PC-9 (cell line): ENCODE measurements around the gene BTBD1. TPM values are rescaled to one million over a fixed set of nuclear protein-coding genes. Genes with fewer than 3 reads are reported as not detected.

Source experiments
- BruUV-seq: library from RNA; stranded (reverse); fragments of 400-500 nt; replicated peaks from 2 replicates; lab custom pipeline; 2021; lab: Mats Ljungman, UMichigan
- CTCF ChIA-PET: fragments of 300-600 bp; sonication (Branson Sonifier 250); formaldehyde crosslinking; loops from one replicate; lab custom pipeline; 2022; ENCODE audit warnings: antibody characterized with exemption; lab: Charles Lee
- POLR2A ChIA-PET: fragments of 300-600 bp; sonication (Branson Sonifier 250); formaldehyde crosslinking; loops from one replicate; lab custom pipeline; 2022; ENCODE audit warnings: antibody characterized with exemption; ENCODE audit not compliant: unreplicated experiment; lab: Charles Lee
- DNase-seq, 2 experiments: peaks; one replicate each; pipeline versions ENCODE4 v3.0.0 to v3.0.0-alpha.2; 2015 to 2022; ENCODE audit warnings: mixed read lengths in 1 of 2
- H2AFZ ChIP-seq: fragments of 200-600 bp; sonication (generic); 2 replicates; pipeline ENCODE4 v1.8.1; 2017; ENCODE audit warnings: antibody characterized with exemption
- H3F3A ChIP-seq: fragments of 200-600 bp; sonication (generic); 2 replicates; pipeline ENCODE4 v1.8.1; 2017; ENCODE audit warnings: antibody characterized with exemption, mild to moderate bottlenecking, low read depth; ENCODE audit not compliant: insufficient read depth
- H3K27ac ChIP-seq: fragments of 200-600 bp; sonication (generic); 2 replicates; pipeline ENCODE4 v1.6.1; 2016; ENCODE audit warnings: mixed run types
- H3K27me3 ChIP-seq: fragments of 200-600 bp; sonication (generic); 2 replicates; pipeline ENCODE4 v1.6.1; 2016; ENCODE audit warnings: low read depth, mixed run types; ENCODE audit not compliant: insufficient read depth
- H3K36me3 ChIP-seq: fragments of 200-600 bp; sonication (generic); 2 replicates; pipeline ENCODE4 v1.6.1; 2016; ENCODE audit warnings: low read depth, mixed run types
- H3K4me1 ChIP-seq: fragments of 200-600 bp; sonication (generic); replicated peaks from 2 replicates; pipeline ENCODE4 v1.6.1; 2016; ENCODE audit warnings: mixed run types; ENCODE audit not compliant: insufficient read depth
- H3K4me2 ChIP-seq: fragments of 200-600 bp; sonication (generic); 2 replicates; pipeline ENCODE4 v1.6.1; 2017; ENCODE audit warnings: mixed run types
- H3K4me3 ChIP-seq: fragments of 200-600 bp; sonication (generic); 2 replicates; pipeline ENCODE4 v1.6.1; 2016; ENCODE audit warnings: mixed run types
- H3K79me2 ChIP-seq: fragments of 200-600 bp; sonication (generic); 2 replicates; pipeline ENCODE4 v1.6.1; 2017; ENCODE audit warnings: low read depth, mixed run types
- H3K9me2 ChIP-seq: fragments of 200-600 bp; sonication (generic); 2 replicates; pipeline ENCODE4 v1.8.1; 2017; ENCODE audit warnings: mild to moderate bottlenecking; ENCODE audit not compliant: insufficient read depth
- H3K9me3 ChIP-seq: fragments of 200-600 bp; sonication (generic); 2 replicates; pipeline ENCODE4 v1.8.1; 2016; ENCODE audit warnings: low read depth; ENCODE audit not compliant: insufficient read depth
- H4K20me1 ChIP-seq: fragments of 200-600 bp; sonication (generic); 2 replicates; pipeline ENCODE4 v1.8.1; 2017; ENCODE audit not compliant: insufficient read depth
- CTCF ChIP-seq: fragments of 200-600 bp; sonication (generic); conservative IDR thresholded peaks from 2 replicates; pipeline ENCODE4 v1.6.1; 2017; ENCODE audit warnings: mixed run types, antibody characterized with exemption, mild to moderate bottlenecking, moderate library complexity
- EZH2 ChIP-seq: fragments of 200-600 bp; sonication (generic); IDR thresholded peaks from 2 replicates; pipeline ENCODE4 v1.8.0; 2017; ENCODE audit warnings: antibody characterized with exemption, low read depth
- intact Hi-C: fragments of 100-400 bp; cut with micrococcal nuclease; formaldehyde crosslinking; loops from one replicate; pipeline ENCODE4 v1.10.0; 2022; ENCODE audit not compliant: unreplicated experiment
- total RNA-seq: library from RNA; stranded (reverse); gene quantifications from 2 replicates; pipeline ENCODE4 v1.2.3, GENCODE V29; 2021

The BTBD1 gene
- total RNA-seq, 1 experiment from 2014 or later: 28.2 TPM

- ChIA-PET CTCF (no interaction called here), POLR2A (no interaction called here)
- Histone ChIP-seq H3K36me3 (no peaks in the 10 kb centered on the region), H3K4me2 (no peak within 1 kb of the TSS), H3K79me2 (no peaks in the 10 kb centered on the region), H3K4me3 (no peak within 1 kb of the TSS), H3F3A (no peaks in the 10 kb centered on the region), H3K27me3 (no peaks in the 10 kb centered on the region), H4K20me1 (no peaks in the 10 kb centered on the region), H2AFZ (no peak within 1 kb of the TSS), H3K9me2 (no peaks in the 10 kb centered on the region), H3K27ac (no peak within 1 kb of the TSS), H3K9me3 (no peaks in the 10 kb centered on the region), H3K4me1 (no peaks in the 10 kb centered on the region)
- TF ChIP-seq EZH2 (no peak), CTCF (no peak)
- BruUV-seq: no TSS peak
- intact Hi-C loops: no loop called here
- no peak for DNase-seq
Observed at GRCh38 chr15:83106994-83107840, 40.2 kb upstream of the BTBD1 start, which contains the start of gene TM6SF1. Gene TM6SF1 (plus strand): TSS chr15:83107645. CDS start chr15:83107681, 36 bp downstream.

- Histone ChIP-seq H3K36me3 (no peaks in the 10 kb centered on the region), H3K27ac (no peak overlapping the region), H3K27me3 (no peaks in the 10 kb centered on the region), H3F3A (no peaks in the 10 kb centered on the region), H2AFZ (no peak overlapping the region), H3K4me1 (no peaks in the 10 kb centered on the region), H4K20me1 (no peaks in the 10 kb centered on the region), H3K79me2 (no peaks in the 10 kb centered on the region), H3K4me2 (no peak overlapping the region), H3K9me3 (no peaks in the 10 kb centered on the region), H3K4me3 (no peak overlapping the region), H3K9me2 (no peaks in the 10 kb centered on the region)
- ChIA-PET CTCF (no interaction called here), POLR2A (no interaction called here)
- intact Hi-C loops: no loop called here
- no TSS peak for BruUV-seq
- TF ChIP-seq CTCF (no peak), EZH2 (no peak)
- DNase-seq: no peak
Observed at GRCh38 chr15:83105440-83105839, 38.4 kb upstream of the BTBD1 start.

- H3K9me3 ChIP-seq: no peaks in the 10 kb centered on the region
- intact Hi-C loops: no loop called here
- no peaks in the 10 kb centered on the region for H3K79me2 ChIP-seq
- no peaks in the 10 kb centered on the region for H3F3A ChIP-seq
- DNase-seq: no peak
- H3K4me1 ChIP-seq: no peaks in the 10 kb centered on the region
- H3K4me2 ChIP-seq: no peak overlapping the region
- H3K27ac ChIP-seq: no peak overlapping the region
- no peaks in the 10 kb centered on the region for H3K9me2 ChIP-seq
- no peaks in the 10 kb centered on the region for H4K20me1 ChIP-seq
- no peak for TF ChIP-seq CTCF
- TF ChIP-seq EZH2: no peak
- no peak overlapping the region for H2AFZ ChIP-seq
- CTCF ChIA-PET: no interaction called here
- peaks cover 1% of the 10 kb centered on the region; the same call in 1 of the 2 replicates for H3K27me3 ChIP-seq
- no peaks in the 10 kb centered on the region for H3K36me3 ChIP-seq
- POLR2A ChIA-PET: interaction anchor here (0.6 kb wide), 1 partner anchor 37 kb away, joined by 3 read pairs; the partner anchor contains the start of gene BTBD1
- H3K4me3 ChIP-seq: no peak overlapping the region
- BruUV-seq: no TSS peak
Observed at GRCh38 chr15:83104141-83104540, 37.1 kb upstream of the BTBD1 start.
